Stimulated activated naive CD4-positive, alpha-beta T cell treated with Interleukin-2 at 50 U/mL for 16 hours (primary cell): ENCODE data around the gene SERPINA1.
A peak's percentile ranks its signal among the peaks of the same experiment; 100 is the strongest.

Experiments
- DNase-seq: peaks from one replicate; lab custom pipeline; 2025; lab: John Stamatoyannopoulos, UW

Gene SERPINA1

DNA sequence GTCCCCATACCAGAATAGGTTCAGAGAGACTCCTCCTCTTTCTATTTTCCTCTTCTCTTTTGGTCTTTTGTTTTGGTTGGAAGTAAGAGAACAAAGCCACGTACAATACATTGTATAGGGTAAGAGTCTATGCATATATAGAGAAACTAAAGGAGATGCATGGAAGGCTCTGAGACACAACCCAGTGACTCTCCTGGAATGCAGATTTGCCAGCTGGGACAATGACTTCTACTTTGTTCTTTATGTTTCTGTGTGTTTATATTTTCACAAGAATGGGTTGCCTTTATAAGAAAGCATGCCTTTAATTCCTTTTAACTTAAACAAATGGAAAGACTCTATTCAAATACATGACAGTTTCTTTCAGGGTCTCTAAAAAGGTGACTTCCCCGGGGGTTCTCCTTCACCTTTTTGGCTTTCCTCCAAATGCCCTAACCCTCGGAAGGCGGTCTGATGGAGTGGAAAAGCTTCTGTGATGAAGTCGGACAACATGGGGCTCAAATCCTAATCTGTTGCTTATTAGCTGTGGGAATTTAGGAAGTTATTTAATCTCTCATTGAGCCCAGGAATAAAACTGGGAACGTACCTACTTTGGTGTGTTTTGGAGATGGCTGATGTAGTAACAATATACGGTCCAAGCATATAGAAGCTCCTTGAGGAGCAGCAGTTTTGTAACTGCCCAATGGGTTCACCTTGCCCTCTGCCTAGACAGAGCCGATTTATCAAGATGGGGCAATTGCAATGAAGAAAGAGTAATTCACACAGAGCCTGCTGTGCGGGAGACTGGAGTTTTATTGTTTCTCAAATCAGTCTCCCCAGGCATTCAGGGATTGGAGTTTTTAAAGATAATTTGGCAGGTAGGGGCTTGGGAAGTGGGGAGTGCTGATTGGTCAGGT is 9.1 kb upstream of the SERPINA1 start:
- DNase-seq = no peak

DNA sequence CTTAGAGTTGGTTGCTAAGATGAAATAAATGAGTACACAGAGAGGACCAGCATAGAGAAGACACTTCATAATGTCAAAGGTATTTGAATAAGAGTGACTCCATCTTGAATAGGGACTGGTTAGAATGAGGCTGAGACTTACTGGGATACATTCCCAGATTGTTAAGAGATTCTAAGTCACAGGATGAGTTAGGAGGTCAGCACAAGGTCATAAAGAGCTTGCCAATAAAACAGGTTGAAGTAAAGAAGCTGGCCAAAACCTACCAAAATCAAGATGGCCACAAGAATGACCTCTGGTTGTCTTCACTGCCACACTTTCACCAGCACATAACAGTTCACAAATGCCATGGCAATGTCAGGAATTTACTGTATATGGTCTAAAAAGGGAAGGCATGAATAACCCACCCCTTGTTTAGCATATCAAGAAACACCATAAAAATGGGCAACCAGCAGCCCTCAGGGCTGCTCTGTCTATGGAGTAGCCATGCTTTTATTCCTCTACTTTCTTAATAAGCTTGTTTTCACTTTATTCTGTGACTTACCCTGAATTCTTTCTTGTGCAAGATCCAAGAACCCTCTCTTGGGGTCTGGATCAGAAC is 8.3 kb upstream of the SERPINA1 start:
- DNase-seq = no peak

DNA sequence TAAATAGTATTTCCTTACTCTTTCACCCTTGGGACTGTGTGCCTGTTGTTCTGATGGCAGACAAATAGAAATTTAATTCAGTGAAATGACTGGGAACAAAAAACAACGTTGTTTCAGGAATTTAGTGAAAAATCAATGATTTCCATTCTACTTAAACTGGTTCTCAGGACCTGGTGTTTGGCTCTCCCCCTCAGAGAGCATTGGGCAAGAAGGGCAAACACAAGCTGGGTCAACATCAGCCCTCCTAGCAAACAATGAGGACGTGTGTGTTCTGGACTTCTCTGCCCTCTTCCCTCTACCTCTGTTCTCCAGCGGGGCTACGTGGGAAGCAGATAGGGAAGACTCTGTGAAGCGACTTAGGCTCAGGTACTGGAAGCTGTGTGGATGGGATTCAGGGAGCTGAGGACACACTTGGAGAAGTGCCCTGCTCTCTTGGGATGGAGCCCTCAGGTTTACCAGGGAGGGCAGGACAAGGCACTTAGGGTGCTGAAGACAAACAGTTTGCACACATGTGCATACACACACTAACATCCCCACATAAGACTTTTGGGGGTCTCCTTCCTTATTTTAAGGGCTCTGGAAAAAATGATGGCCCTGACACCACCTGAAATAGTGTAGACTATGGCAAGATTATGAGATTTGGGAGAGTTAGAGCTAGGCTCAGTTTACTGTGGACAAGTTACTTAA is 7.6 kb upstream of the SERPINA1 start:
- no peak for DNase-seq

DNA sequence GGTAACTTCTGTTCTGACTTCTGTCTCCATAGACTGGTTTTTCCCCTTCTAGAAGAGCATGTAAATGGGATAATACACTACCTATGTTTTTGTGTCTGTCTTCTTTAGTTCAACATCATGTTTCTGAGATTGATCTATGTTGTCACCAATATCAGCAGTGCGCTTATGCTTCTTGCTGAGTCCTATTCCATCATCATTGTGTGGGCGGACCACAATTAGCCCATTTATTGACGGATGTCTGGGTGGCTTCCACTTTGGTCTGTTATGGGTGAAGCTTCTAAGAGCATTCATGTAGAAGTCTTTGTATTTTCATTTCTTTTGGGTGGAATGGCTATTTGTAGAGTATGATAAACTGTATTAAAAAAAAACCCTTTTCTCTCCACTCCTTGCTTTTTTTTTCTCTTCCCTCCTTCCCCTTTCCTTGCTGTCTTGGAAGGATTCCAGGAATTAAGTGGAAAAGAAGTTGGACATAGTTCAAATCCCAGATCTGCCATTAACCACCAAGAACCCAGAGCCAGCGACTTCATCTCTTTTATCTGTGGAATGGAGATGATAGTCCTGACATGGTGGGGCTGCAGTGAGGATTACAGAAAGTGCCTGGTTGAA is 7.0 kb upstream of the SERPINA1 start:
- no peak for DNase-seq

DNA sequence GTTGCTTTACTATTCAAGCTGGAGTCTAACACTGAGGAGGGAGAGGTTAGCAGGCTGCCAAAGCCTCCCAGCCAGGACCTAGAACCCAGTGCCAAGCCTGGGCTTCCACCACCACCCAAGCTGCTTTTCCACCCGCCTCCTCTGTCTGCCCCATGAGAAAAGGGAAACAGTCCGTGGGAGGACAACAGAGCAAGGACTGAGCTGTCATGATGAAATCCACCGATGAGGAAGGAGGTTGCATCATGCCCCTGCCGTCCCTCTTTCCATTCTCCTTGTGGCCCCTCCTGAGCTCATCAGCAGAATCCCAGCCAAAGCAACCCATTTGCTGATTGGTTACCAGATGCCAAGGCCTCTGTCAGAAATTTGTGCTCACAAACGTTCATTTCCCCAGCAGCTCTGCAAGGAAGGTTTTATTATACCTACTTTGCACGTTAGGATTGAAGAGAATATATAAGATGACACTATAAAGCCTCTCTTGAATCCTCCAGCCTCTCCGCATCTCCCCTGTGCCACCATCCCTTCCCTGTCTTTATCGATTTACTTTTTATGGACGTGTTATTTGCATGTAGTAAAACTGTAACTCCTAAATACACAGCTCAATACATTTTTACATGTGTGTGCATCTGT is 6.3 kb upstream of the SERPINA1 start:
- no peak for DNase-seq

DNA sequence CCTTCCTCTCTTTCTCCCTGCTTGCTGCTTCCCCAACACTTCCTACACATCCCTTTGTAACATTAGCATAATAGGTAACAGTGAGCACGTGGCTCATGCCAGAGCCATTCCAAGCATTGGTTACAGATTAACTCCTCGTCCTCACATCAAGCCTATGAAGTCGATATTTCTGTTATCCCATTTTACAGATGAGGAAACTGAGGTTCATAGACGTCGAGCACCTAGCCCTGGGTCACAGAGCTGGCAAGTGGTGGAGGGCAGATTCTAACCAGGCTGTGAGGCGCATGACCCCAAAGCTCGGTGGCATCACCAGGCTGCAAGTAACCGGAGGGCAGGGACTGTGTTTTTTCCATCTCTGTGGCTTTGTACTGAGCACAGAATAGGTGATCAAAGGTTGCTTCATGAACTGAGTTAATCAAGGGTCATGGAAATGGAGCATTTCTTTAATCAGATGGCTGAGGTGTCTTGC is 5.7 kb upstream of the SERPINA1 start:
- DNase-seq = no peak

GRCh38 chr14:94393474-94393873 is 5.1 kb upstream of the SERPINA1 start:
- DNase-seq = no peak

DNA sequence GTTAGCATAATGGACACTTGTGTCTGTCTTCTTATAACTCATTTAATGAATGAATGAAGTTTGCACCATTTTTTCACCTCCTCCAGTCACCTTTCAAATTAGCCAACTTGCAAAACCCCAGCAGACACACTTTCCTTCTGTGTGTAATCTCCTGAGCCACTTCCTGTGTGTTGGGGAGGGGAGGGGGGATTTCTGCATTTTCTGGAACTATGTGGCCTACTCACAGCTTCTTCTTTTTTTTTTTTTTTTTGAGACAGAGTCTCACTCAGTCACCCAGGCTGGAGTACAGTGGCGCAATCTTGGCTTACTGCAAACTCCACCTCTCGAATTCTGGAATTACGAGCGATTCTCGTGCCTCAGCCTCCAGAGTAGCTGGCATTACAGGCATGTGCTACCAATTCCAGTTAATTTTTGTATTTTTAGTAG is 4.1 kb upstream of the SERPINA1 start:
- peak; percentile 15 for DNase-seq

- no peak for DNase-seq
These were observed 3.0 kb upstream of the SERPINA1 start for GRCh38 chr14:94391281-94391975.

- DNase-seq = no peak
These were observed 2.1 kb upstream of the SERPINA1 start for GRCh38 chr14:94390372-94391086.

DNA sequence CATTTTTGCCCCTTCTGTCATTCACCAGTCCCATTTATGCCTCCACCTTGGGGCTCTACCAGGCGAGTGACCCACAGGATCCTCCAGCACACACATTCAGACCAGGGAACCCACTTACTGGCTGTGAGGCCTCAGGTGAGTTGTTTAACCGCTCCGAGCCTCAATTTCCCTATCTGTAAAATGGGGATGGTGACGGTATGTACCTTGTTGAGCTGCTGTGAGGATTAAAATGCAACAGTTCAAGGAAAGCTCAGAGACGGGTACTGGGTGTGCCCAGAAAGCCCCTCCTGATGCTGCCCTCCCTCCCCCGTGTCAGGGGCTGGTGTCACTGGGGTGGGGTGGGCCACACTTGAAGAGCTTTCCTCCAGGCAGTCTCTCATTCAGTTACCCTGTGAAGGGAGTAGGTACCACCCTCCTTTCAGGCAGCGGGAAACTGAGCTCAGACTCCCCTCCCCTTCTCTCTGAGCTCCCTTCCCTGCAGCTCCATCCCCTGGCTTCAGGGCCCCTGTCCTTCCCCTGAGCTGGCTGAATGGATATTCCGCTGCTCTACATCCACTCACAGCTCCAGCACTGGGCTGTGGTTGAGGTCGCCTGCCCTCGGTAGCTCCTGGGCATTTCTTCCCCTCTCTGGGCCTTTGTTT is 1.4 kb upstream of the SERPINA1 start:
- DNase-seq = no peak

- no peak for DNase-seq
These were observed 685 bp upstream of the SERPINA1 start for GRCh38 chr14:94389104-94389469.

GRCh38 chr14:94388027-94388383 is 397 bp downstream of the SERPINA1 start:
- no peak for DNase-seq

GRCh38 chr14:94387051-94388026 is 1.1 kb downstream of the SERPINA1 start:
- DNase-seq = no peak

- no peak for DNase-seq
These were observed 2.0 kb downstream of the SERPINA1 start for GRCh38 chr14:94386085-94387031.

DNA sequence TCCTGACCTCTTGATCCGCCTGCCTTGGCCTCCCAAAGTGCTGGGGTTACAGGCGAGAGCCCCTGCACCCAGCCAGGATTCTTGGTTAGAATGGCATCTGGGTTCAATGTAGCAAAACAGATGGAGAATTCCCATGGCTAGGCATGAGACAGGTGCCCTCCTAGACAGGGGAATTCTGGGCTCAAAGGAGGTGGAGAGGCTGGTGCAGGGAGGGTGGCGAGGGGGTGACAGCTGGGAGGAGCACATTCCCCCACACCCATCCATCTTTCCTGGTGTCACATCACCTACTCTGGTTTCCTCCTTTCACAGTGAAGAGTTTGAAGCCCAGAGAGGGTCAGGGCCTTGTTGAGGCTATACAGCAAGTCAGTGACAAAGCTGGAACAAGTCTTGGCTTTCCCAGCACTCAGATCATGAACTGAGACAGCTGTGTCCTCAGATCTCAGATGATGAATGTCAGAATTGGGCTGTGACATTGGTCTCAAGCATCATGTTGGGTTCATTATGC is 2.8 kb downstream of the SERPINA1 start:
- no peak for DNase-seq

DNA sequence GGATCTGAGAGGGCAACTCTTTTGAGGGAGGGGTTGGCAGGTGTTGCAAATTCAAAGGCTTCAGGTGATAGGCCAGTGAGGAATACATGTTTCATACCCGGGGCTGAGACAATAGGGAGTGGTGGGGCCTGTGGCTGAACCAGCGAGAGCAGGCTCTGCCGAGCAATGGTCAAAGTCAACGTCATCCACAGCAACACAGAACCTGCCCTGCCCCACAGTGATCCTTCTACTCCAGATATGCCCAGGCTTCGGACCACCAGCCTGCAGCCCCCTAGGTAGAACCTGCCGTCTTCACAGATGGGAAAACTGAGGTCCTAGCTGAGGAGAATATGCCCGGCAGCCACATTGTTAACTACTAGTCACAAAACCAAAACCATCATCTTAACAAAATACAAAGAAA is 4.1 kb downstream of the SERPINA1 start:
- DNase-seq = no peak

GRCh38 chr14:94383777-94384176 is 4.6 kb downstream of the SERPINA1 start:
- DNase-seq = no peak
